Stimulated activated CD4-positive, alpha-beta T cell treated with anti-CD3 and anti-CD28 coated beads, Interleukin-4, amount 100 ng/mL, for 48 hours (primary cell): ENCODE measurements around the gene DLX3.

Source experiments
- DNase-seq, 2 donors: peaks; one replicate each; pipeline ENCODE4 v3.0.0-alpha.2; 2020; ENCODE audit warnings: low read depth in 2 of 2

Gene DLX3

GRCh38 chr17:49992191-49992932 is 2.7 kb downstream of the DLX3 start:
- no peak for DNase-seq

- DNase-seq = no peak
These were observed 3.6 kb downstream of the DLX3 start for GRCh38 chr17:49991409-49991808.

GRCh38 chr17:49990921-49991320 is 4.1 kb downstream of the DLX3 start:
- no peak for DNase-seq

- DNase-seq = no peak
These were observed 4.7 kb downstream of the DLX3 start for GRCh38 chr17:49990331-49990730.

- DNase-seq = no peak
These were observed 5.5 kb downstream of the DLX3 start for GRCh38 chr17:49989518-49989880.

GRCh38 chr17:49987681-49988441 is 7.2 kb downstream of the DLX3 start:
- DNase-seq = no peak

GRCh38 chr17:49987290-49987585 is 7.8 kb downstream of the DLX3 start:
- no peak for DNase-seq

GRCh38 chr17:49986396-49987289 is 8.4 kb downstream of the DLX3 start:
- no peak for DNase-seq

- no peak for DNase-seq
These were observed 9.6 kb downstream of the DLX3 start for GRCh38 chr17:49985310-49985990.

- DNase-seq = no peak
These were observed 10.2 kb downstream of the DLX3 start for GRCh38 chr17:49984776-49985175.

- no peak for DNase-seq
These were observed 10.7 kb downstream of the DLX3 start for GRCh38 chr17:49984283-49984682.

- DNase-seq = no peak
These were observed 14.3 kb downstream of the DLX3 start for GRCh38 chr17:49980703-49981197.

- no peak for DNase-seq
These were observed 15.1 kb downstream of the DLX3 start for GRCh38 chr17:49979748-49980479.

GRCh38 chr17:49978501-49978900 is 16.5 kb downstream of the DLX3 start:
- no peak for DNase-seq

- no peak for DNase-seq
These were observed 17.3 kb downstream of the DLX3 start for GRCh38 chr17:49977463-49978389.

- no peak for DNase-seq
These were observed 18.2 kb downstream of the DLX3 start for GRCh38 chr17:49976828-49977202.

- no peak for DNase-seq
These were observed 18.7 kb downstream of the DLX3 start for GRCh38 chr17:49976163-49976827.

- DNase-seq = no peak
These were observed 19.5 kb downstream of the DLX3 start for GRCh38 chr17:49975531-49975930.

GRCh38 chr17:49973271-49973615 is 21.8 kb downstream of the DLX3 start:
- no peak for DNase-seq
